Measurements from ENCODE around the gene HOXA2. TPM values are rescaled to one million over a fixed set of nuclear protein-coding genes. Genes with fewer than 3 reads are reported as not detected.
A peak's percentile ranks its signal among the peaks of the same experiment; 100 is the strongest.

HOXA2 gene
- total RNA-seq, 1 donor, result 3.6 TPM

DNA sequence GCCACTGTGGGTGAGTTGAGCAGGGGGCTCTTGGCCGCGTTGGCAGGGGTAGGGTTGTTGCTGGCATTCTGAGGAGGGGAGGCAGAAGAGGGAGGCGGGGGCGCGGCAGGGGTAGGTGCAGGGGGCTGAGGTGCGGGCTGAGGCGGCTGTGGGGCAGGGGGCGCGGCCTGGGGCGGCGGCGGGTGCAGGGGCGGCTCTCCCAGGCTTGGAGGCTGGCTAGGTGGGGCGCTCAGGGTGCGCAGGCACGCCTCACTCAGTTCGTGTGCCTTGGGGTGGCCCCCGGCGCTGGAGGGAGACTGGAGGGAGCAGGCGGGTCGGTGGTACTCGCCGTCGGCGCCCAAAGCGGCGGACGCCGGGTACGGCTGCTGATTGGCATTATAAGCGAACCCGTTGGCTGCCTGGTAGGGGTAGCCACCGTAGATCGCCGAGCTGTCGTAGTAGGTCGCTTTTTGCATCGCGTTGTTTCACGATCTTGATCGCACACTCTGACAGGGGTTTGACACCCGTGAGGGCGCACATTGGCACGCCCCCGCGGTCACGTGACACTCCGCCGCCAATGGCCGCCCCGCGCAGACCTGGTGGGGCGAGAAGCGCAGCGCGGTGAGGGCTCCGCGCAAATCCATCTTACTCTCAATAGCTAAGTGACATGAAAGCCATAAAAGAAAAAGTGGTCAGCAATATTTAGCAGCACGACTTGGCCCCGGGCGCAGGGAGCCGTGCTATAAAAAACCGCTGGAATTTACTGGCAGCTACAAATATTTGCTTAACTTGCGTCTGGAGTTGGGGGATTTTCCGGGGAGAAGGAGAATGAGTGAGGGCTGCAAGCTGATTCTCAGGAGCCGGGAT is 7.9 kb upstream of the HOXA2 start:
- peak overlapping the region; percentile 78 for H3K4me3 ChIP-seq (ENCODE audit: low read depth, low read length)
- peak; percentile 90 for DNase-seq (ENCODE audit: low read depth)

DNA sequence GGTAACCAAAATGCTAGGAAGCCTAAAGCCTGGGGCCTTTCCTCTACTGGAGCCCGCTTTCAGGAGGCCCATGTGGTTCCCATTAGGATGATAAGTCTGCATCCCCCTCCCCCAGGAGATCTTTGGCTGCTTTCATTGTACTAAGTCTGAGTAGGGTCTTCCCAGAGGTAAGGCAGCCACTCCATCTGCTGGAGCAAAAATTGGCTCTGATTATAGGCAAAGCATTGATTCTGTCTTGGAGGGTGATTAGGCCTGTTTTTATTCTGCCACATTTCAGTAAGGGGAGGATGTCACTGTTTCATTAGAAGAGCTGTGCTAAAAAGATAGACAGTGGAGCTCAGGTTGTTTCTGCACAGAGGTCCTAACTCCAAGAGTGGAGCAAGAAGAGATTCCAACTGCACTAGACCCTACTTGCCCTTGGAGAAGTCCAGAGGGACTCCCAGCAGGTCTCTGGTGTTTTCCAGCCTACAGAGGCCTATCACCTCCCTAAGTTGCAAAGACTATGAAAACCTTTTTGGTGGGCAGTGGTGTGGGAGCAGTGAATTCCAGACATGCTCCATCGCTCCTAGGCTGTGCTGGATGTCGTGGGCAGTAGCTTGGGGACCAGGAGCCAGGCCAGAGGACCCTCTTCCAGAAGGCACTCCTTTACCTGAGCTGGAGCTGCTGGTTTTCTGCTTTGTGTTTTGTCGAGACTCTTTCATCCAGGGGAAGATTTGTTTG is 7.1 kb upstream of the HOXA2 start:
- TF ChIP-seq, protein P1, sequence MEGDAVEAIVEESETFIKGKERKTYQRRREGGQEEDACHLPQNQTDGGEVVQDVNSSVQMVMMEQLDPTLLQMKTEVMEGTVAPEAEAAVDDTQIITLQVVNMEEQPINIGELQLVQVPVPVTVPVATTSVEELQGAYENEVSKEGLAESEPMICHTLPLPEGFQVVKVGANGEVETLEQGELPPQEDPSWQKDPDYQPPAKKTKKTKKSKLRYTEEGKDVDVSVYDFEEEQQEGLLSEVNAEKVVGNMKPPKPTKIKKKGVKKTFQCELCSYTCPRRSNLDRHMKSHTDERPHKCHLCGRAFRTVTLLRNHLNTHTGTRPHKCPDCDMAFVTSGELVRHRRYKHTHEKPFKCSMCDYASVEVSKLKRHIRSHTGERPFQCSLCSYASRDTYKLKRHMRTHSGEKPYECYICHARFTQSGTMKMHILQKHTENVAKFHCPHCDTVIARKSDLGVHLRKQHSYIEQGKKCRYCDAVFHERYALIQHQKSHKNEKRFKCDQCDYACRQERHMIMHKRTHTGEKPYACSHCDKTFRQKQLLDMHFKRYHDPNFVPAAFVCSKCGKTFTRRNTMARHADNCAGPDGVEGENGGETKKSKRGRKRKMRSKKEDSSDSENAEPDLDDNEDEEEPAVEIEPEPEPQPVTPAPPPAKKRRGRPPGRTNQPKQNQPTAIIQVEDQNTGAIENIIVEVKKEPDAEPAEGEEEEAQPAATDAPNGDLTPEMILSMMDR (IDR thresholded peaks at IDR 0.05; ENCODE audit: insufficient read depth, low read length), result no peak
- peak overlapping the region; percentile 31 for H3K4me3 ChIP-seq (ENCODE audit: low read depth, low read length)
- peak; percentile 12 for DNase-seq (ENCODE audit: low read depth)

More for the DNA sequence above, 7.9 kb upstream of the HOXA2 start:
- TF ChIP-seq, protein P1 (IDR thresholded peaks at IDR 0.05; ENCODE audit: insufficient read depth, low read length), result no peak

DNA sequence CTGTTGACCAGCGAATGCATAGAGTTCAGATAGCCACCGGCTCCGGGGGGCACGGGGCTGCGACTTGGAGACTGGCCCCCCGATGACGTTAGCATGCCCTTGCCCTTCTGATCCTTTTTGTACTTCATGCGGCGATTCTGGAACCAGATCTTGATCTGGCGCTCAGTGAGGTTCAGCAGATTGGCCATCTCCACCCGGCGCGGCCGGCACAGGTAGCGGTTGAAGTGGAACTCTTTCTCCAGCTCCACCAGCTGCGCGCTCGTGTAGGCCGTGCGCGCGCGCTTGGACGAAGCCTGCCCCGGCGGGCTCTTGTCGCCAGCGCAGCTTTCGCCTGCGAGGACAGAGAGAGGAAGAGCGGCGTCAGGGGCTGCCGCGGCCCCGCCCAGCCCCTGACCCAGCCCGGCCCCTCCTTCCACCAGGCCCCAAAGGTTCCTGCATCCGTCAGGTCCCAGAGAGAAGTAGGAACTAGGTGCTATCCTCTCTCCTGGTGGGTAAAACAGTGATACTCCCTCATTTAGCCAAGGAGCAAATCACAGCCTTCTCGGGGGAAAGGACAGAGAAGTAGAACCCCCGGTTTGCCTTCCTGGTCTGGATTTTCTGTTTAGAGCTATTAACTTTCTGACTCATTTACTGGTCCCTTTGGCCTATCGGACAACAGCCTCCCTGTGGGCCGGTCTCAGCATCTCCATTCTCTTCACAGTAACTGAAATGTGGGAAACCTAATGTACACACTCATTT is 6.1 kb upstream of the HOXA2 start:
- peak overlapping the region; percentile 55 for H3K4me3 ChIP-seq (ENCODE audit: low read depth, low read length)
- TF ChIP-seq, protein P1 (IDR thresholded peaks at IDR 0.05; ENCODE audit: insufficient read depth, low read length), result no peak
- peak; percentile 69 for DNase-seq (ENCODE audit: low read depth)

DNA sequence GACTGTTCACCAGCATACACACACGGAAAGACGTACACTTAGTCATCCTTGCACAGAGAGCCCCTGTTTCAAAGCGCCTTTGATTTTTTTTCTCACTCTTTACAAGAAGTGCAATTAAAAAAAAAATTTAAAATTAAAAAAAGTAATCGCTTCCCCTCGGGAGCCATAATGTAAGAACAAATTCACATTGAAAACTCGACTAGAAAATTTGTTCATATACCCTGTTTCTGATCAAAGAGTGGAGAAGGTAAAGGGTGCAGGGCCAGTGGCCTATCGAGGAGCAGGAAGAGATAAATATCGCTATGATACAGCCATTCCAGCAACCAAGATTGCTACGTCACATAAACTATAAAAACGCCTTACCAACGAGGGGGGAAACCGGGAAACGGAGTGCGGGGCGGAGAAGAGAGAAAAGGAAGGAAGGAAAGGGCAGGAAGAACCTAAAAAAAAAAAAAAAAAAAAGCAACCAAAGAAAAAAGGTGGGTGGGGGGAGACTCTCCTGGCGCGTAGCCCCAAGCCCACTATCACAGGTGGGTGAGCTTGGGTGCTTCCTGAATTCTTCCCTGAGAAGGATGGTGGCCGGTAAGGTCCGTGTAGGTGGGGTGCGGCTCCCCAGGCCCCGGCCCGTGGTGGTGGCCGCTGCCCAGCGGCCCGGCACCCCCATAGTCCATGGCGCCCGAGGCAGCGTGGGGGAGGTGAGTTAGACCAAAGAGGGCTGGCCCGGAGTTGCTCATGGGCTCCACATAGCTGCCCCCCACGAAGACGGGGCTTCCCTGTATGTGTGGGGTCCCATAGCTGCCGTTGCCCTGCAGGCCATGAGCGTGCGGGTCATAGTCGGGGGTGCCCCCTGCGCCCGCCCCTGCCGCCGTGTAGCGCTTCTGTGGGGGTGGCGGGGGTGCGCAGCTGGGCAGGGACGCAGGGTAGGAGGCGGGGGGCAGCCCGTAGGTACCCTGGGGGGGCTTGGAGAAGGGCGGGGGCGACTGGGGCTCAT is 5.2 kb upstream of the HOXA2 start:
- DNase-seq (ENCODE audit: low read depth), result peak; percentile 72
- H3K4me3 ChIP-seq (ENCODE audit: low read depth, low read length), result peak overlapping the region; percentile 55
- TF ChIP-seq, protein P1 (IDR thresholded peaks at IDR 0.05; ENCODE audit: insufficient read depth, low read length), result no peak

DNA sequence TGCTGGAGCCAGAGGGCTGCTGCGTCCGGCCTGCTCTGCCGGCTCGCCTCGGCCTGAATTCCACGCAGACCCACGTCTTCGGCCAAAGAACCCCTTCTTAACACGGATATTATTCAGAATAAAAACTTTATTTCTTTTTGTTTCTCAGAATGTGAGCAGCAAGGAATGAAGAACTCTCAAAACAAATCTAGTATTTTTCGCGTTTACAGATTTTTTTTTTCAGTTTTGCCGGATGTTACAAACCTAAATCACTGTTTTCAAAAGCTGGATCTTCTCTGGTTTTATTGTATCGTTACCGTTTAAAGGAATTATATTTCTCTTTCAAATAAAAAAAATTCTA is 4.4 kb upstream of the HOXA2 start:
- peak; percentile 45 for DNase-seq (ENCODE audit: low read depth)
- H3K4me3 ChIP-seq (ENCODE audit: low read depth, low read length), result peak overlapping the region; percentile 58
- TF ChIP-seq, protein P1 (IDR thresholded peaks at IDR 0.05; ENCODE audit: insufficient read depth, low read length), result no peak
